Activated T-cell treated with anti-CD3 and anti-CD28 coated beads for 24 hours (primary cell): ENCODE results near the gene DNAJB8.
A peak's percentile ranks its signal among the peaks of the same experiment; 100 is the strongest.

ENCODE experiments used
- DNase-seq: peaks from one replicate; pipeline ENCODE4 v3.0.0-alpha.2; 2020; ENCODE audit warnings: low read depth

DNAJB8 gene

DNA sequence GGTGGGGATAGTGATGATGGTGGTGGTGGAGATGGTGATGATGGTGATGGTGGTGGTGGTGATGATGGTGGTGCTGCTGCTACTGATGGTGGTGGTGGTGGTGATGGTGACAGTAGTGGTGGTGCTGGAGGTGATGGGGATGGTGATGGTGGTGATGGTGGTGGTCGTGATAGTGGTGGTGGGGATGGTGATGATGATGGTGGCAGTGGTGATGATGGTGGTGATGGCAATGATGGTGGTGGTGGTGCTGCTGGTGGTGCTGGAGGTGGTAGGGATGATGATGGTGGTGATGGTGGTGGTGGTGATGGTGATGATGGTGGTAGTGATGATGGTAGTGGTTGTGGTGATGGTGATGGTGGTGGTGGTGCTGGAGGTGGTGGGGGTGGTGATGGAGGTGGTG, 21.3 kb downstream of the DNAJB8 start:
- no peak for DNase-seq

DNA sequence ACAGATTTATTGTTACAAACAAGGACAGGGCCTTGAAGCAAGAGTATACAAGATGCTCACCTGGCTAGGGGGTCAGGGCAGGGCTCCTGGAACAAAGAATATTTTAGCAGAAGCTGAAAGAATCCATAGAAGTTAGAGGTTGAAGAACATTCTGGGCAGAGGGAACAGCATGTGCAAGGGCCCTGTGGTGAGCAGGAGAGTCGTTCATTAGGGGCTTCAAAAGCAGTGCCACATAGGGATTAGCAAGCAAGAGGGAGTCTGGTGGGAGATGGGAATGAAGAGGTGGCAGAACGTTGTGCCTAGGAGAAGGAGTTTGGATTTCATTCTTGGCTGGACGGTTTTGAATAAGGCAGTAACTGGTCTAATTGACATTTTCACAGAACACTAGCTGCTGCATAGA, 22.9 kb downstream of the DNAJB8 start:
- DNase-seq = no peak

DNA sequence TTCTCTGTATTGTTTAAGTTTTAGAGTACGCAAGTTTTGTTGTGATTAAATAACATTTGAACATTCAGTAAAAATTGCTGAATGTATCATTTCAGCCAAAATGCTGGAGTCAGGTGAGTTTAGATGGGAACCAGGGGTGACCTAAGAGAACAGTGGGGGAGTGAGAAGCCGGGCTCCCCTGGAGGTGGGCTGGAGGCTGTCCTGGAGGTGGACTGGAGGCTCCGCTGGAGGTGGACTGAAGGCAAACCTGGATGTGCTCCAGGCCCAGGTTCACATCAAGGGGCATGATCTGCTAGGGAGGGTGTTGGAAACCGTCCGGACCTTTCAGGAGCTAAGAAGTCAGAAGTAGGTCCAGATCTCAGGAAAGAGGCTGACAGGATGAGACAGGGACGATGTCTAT, 23.7 kb downstream of the DNAJB8 start:
- DNase-seq = no peak

DNA sequence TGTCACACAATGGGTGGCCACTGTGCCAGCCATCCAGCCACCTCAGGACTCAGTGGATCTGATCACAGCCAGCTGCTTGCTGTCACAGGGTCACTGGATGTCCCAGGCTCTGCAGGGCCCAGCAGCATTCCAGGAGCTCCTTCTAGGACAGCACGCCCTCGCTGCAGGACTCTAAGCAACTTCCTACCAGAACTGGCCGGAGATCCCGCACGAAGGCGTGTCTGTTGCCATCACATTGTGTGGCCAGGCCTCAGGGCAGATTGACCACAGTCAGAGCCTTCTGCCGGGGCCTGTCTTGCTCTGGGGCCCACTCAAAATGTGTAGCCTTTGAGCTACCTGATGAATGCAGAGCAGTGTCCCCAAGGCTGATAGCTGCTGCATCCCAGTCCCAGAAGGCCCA, 24.6 kb downstream of the DNAJB8 start:
- DNase-seq = no peak

DNA sequence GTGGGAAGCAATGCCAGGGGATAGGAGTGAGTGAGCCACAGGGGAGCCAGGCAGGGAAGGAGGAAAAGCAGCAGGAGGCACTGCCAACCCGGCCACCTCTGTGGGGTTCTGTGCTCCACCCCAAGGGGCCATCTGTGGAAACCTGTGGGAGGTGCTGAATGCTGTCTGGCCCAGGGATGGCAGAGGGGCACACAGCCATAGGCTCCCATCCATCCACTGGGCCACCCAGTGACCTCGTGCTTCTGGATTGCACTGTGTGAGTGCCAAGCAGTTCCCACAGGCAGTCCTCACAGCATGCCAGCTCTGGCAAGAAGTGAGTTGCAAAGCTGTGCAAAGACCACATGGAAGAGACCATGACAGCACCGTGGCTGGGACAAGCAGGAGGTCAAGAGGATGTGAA, 27.5 kb downstream of the DNAJB8 start:
- no peak for DNase-seq

DNA sequence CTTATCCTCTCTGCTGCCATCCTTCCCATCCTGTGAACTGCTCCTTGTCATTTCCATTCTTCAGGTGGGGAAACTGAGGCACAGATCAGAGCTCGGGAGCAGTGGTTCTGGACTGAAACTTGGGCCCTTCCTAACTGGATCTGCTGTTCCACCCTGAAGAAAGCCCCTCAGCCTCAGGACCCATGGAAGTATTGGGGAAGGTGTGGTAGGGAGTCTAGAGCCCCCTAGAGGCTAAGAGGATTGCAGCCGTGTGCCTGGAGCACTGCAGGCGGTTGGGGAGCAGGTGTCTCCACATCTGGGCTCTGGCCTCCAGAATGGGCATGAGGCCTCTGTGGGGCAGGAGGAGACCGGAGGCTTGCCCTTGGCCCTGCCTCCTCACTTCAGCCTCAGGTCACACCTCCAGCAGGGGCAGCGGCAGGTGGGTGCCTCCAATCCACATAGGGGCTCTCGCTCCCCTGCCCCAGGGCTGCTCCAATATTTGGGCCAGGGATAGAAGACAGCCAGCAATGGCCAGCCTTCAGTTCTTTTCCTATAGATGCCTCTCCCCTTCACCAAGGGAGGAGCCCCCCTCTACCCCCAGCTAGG, 28.1 kb downstream of the DNAJB8 start:
- no peak for DNase-seq

DNA sequence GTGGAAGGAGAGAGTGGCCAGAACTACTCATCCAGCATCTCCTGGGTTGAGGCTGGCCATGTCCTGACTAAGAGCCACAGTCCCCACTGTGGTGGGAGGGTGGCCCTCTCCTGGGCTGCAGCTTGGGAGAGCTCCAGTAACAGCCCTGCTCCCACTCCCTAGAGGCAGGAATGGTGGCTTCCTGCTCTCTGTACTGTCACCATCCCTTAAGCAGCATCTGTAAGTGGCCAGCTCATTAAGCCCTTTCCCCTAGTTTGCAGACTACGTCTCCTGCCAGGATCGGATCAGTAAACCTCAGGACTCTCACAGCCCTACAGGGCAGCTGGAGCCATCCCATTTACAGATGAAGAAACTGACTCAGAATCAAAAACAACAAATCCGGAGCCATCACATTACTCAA, 30.5 kb downstream of the DNAJB8 start:
- DNase-seq = no peak

DNA sequence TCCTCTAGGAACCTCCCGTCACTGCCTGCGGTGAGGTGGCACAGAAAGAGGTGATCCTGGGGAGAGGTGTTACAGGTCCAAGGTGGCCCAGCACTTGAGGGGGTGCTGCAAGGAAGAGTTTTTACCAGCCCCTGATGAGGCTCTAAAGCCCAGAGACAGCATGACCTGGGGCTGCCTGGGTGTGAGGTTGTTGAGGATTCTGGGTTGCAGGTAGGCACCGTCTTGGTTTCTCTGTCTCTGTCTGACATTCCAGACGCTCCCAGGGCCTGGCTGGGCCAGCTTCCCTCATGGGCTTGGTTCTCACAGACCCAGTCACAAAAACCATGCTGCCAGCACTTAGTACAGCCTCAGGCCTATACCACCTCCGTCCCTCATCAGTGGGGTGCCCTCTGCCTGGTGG, 31.1 kb downstream of the DNAJB8 start:
- DNase-seq = no peak

DNA sequence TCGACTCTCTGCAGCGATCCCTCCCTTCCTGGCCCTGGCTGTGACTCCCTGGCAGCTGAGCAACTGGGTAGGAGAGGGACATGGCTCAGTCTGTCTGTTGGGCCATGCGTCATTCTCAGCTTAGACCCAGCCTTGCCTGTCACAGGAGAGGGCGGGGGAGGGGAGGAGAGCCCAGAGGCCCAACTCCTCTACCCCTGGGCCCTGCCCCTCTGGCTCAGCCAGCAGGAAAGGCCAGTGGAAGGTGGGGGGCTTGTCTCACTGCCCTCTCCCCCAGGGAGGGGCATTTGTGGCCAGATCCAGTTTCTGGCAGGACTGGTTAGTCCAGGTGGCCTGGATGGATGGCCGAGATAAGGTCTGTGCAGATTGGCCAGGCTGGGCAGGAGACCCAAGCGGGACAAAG, 31.6 kb downstream of the DNAJB8 start:
- DNase-seq = no peak

DNA sequence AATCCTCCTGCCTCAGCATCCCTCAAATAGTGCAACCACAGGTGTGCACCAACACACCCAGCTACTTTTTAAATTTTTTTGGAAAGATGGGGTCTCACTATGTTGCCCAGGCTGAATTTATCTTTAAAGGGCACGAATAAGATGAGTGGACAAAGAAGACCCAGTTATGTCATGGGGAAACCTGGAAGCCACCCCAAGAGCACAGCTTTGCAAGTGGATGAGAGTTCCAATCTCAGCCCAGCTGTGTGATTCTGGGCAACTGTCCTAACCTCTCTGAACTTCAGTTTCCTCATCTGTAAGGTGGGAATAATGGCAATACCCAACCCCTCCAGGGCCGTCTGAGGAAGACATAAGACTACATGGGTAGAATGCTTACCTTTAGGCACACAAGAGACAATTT, 32.2 kb downstream of the DNAJB8 start:
- DNase-seq = no peak

DNA sequence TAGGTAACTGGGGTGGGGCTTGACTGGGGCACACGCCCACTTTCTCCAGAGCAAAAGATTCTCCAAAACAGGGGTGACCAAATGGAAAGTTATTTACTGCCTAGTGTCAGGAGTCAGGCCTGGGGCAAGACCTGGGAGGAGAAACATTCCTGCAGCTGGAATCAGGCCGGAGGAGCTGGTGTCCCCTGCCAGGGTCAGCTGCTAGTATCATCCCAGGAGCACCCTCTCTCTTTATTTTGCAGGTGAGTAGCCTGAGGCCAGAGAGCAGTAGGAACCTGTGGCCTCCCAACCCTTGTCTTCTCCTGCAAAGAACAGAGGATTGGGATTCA, 32.9 kb downstream of the DNAJB8 start:
- no peak for DNase-seq

DNA sequence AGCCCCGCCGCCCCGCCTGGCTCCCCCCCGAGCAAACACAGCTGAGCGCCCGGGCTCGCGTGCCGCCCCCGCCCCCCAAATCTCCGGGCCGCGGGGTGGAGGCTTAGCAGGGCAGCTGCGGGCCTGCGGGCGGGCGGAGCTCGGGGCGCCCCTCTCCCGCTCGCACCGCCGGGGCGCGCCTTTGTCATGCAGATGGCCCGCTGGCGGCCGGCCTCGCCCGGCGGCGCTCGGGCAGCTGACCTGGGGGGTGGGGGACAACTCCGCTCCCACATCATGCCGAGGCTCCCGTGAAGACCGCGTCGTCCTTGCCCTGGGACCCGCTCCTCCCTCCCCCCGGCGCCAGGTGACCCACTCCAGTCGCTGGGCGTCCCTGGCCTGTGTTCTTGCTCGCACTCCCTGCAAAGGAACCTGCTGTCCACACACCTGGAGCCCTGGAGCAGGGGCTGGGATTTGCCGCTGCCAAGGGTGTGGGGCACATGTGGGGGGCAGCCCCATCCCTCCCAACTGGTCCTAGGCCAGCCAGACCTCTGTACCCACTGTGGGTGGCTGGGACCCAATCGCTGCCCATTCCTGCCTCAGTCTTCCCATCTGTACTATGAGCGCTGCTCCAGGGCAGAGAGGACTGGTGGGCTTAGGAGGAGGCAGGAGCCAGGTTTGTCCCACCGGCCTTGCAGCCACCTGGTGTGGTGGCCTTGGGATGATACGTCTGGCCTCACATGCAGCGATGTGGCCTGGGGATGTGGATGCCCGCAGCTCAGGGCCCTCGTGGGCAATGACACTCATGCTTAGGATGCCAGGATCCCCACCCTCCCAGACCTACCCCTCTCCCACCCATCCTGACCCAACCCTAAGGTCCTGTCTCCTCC, 33.5 kb downstream of the DNAJB8 start:
- no peak for DNase-seq

DNA sequence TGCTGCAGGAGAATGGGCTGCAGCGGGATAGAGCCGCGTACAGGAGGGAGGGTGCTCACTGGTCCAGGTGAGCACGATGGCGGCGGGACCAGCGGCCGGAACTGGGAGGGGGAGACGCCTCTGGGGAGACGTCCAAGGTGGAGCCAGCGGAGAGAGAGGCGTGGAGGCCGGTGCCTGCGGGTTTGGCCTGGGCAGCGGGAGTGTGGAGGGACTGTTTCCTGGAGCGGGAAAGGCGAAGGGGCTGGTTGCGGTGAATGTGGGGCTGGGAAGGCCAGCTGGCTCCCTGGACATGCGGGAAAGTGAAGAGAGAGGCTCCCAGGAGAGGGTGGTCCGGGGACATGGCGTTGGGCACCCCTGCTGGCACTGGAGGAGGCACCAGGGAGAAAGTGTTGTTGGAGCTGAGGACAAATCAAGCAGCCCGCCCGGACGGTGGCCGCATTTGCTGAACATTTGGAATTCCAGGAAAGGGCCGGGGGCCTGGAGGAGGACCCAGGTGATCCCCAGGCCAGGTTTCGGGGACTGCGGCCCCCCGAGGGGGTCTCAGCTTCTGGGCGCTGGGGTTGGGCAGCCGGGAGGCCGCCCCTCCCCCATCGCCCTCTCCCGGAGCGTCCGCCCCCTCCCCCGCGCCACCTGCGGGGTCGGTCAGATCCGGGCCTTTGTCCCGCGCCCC, 34.3 kb downstream of the DNAJB8 start:
- DNase-seq = no peak

DNA sequence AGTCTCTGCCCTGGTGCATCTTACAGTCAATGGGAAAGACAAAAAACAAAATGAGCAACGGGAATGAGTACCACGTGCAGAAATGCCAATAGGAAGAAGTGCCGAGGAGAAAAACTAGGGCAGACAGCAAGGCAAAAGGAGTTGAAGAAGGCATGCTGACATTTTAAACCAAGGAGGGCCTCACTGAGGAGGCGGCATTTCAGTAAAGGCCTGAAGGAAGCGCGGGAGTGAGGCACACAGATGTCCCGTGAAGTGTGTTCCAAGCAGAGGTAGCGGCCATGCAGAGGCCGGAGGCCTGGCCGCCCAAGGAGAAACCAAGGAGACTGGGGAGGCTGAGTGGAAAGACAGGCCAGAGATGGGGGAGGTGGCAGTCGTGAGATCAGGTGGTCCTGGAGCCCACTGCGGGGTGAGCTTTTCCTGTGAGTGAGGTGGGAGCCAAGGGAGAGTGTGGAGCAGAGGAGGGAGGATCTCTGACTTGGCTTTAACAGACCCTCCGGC, 34.8 kb downstream of the DNAJB8 start:
- no peak for DNase-seq

DNA sequence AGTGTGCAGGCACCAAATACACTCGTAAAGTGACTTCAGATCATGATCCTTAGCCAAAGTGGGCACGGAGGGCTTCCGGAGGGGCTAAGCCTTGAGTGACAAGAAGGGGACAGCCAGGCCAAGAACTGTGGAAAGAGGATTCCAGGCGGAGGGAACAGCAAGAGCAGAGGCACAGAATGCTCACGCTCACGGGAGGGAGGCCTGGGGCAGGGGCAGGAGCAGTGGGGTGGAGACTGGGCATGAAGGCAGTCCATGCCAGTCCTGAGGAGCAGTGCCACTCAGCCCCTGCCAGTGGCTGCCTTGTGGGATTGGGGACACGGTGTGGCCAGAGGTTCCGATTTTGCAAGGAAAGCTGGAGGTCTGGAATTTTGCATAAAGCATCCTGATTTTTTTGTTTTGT, 36.0 kb downstream of the DNAJB8 start:
- no peak for DNase-seq

DNA sequence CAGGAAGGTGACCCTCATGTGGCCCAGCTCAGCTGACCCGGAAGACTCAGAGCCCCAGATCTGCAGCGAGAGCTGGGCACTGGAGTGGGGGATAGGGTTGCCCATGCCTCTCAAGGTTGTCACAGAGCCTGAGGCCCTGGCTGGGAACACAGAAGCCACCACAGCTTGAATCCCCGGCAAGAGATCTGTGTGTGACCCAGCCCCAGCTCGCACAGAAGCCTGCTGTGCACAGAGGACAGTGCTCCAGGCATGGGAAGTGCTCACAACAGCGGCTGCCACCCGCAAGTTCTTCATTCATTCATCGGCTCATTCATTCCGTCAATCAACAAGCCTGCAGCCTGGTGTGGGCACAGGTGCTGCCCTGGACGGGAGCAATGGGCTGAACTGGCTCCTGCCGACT, 36.4 kb downstream of the DNAJB8 start:
- no peak for DNase-seq

DNA sequence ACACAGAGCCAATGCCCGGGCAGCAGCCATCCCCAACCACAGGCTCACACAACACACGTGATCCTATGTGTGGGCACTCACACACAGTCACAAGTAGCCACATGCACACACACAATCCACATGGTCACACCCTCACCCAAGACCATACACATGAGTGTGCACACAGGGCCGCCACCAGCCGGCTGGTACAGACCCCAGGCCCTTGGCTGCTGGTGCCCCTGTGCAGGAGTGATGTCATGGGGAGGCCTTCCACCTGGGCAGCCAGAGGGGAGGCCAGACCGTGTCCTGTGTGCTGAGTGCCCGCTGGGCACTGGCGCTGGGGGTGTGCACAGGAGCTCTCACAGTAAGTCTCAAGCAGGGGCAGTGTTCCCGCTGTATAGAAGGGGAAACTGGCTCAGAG, 36.9 kb downstream of the DNAJB8 start:
- no peak for DNase-seq

DNA sequence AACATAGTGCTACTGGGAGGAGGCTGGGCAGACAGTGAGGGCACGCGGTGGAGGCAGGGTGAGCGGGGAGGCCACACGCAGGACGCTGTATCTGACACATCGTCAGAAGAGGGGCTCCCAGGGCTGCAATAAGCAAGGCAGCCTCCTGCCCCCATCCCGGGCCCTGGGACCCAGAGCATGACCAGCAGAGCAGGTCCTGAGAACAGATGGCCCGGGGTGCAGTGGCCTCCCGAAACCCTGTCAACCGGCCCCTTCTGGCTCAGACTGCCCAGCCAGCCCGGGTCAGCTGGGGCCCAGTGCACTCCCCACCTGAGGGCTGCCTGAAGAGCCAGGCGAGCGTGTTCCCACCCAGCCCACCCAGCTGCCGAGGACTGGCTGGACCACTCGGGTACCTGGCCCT, 37.4 kb downstream of the DNAJB8 start:
- DNase-seq = no peak

DNA sequence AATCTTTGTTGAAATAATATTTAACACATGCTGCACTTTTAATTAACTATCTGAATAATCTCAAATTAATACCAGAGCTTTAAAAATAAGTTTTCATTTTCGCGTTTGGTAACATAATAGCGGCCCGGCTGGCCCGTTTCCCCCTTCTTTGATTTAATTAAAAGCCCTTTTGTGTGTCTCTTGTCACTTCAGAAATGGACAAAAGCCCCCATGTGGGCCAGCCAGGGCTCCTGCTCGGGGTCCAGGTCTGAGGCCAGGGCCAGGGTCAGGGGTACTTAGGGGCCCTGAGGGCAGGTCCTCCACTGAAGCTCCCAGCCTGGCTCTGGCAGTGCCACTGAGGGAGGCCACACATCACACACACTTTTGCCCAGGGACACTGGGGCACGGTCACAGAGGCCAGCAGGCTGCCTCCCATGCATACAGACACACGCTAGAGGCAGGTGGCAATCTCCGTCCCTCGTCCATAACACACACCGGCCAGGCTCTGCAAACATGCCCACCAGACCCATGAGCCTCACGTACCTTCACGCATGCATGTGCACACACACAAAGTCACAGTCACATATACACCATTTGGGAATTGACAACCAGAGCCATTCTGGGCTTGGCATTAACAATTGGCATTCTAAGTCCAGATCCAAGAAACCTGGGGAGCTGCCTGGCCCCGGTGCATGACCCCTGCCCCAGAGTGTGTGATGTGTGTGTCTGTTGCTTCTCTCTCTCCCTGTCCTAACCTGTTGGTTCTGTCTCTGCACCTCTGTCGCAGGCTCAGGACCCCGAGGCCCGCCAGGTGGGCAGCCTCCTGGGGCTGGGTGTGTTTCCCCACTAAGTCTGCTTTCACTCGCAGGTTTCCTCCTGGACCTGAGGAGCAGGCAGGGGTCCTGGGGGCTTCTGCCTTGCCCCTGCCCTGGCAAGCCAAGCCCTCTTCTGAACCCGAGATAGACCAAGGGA, 38.5 kb downstream of the DNAJB8 start:
- DNase-seq = no peak

DNA sequence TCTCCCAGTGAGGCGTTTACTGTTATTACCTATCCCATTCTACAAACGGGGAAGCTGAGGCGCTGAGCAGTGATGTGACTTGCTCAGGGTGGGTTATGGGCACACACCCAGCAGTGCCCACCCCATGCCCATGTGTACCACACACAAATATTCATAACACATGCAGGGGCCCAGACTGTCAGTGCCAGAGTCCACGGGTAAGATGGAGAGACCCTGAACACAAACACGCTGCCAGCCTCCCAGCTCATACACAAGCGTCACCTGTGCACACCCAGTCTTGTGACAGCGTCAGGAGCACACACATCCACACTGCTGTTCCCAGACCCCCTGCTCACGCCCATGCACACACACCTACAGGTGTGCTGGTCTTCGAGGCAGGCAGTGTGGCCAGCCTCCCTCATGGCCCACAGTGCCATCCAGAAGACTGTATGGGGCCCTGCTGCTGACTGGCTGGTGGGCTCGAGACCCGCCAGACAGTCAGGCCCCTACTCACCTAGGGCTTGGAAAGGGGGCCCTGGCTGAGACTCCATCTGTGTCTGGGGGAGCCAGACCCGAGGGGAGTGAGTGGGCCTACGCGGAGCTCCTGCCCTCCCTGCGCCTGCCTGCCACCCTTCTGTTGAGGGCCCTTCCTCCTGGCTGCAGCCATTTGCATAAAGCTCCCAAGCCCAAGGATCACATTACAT, 39.4 kb downstream of the DNAJB8 start:
- no peak for DNase-seq

DNA sequence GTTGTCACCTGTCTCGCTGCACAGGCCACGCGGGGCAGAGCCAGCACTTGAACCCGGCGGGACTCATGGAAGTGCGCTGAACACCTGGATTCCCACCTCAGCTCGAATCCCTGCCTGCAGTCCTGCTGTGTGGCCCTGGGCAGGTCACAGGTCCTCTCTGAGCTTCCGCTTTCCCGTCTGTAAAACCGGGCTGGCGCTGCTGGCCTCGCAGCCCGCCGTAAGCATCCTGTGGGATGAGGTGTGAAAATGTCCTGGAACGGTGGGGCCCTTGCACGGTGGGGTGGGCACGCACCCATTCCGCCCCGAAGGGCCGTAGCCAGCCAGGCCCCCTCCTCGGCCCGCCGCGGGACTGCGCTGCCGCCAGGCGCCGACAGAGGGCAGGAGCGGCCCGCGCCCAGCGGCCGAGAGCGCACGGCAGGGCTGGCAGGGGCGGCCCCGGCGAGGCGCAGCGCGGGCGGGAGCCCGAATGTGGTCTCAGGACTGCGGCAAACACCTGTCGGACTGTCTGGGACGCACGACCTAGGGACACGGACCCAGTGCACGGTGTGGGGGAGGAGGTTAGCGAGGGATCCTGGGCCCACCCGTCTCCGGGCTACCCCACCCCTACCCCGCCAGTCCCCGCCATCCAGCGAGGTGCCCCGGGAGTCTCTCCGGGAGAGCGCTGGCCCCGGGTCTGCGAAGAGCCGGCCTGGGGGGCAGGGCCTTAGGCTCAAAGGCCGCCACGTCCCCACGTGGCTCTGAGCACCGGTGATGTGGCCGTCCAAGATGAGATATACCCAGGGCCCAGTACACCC, 40.4 kb downstream of the DNAJB8 start:
- peak; percentile 44 for DNase-seq
